Measurements from ENCODE around the gene JPH3.

JPH3 gene

DNA sequence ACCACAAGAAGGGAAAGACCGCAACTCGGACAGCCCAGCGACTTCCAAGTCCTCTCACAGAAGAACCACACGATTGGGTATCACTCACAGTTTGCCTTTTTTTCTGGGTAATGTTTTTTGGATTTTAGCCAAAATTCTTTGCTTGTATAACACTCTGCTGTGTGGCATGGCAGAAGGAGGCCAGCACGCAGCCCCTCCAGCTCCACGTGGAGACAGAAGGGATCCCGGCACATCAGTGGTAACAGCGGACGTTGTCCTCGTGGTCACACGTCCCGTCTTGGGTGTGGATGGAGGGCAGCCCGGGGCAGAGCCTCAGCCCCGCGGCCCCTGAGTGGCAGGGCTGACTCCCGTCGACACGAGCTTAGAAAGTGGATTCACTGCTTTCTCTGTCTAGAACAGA is 94.4 kb downstream of the JPH3 start:
- DNase-seq (ENCODE audit: low read depth in 2 of 2), result no peak

DNA sequence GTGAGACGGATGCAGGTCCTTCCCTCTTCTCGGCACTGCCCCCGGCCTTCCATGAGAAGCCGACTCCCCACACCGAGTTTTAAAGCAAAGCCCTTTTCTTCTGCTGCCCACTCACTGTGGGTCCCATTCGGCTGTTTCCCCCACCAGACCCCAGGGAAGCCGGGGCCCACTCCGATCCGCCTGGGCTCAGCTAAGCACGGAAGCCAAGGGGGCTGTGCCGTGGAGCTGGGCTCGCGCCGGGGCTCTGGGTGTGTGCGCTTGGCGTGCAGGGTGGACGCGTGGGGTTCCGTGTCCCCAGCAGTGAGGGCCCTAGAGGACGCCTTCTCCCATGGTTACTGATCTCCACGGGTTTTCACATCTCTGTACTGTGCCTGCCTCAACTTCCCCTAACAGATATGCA is 94.9 kb downstream of the JPH3 start:
- DNase-seq (ENCODE audit: low read depth in 2 of 2), result no peak

DNA sequence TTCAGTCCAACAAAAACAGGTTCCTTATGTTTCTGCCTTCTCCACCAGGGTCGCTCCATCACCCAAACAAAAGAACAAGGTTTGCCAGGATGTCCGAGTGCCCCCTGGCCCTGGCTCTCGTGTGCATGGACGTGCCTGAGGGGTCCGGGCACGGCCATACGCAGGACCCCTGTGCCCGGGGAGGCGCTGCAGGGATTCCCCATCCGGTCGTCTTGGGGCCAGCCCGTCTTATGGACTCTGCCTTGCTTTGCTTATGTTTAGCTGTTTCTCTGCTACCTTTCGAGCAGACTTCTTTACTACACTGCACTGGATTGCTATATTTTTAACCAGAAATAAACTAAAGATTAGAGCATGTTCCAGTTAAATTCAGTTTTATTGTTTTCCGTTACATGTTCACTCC is 95.5 kb downstream of the JPH3 start:
- DNase-seq (ENCODE audit: low read depth in 2 of 2), result no peak

DNA sequence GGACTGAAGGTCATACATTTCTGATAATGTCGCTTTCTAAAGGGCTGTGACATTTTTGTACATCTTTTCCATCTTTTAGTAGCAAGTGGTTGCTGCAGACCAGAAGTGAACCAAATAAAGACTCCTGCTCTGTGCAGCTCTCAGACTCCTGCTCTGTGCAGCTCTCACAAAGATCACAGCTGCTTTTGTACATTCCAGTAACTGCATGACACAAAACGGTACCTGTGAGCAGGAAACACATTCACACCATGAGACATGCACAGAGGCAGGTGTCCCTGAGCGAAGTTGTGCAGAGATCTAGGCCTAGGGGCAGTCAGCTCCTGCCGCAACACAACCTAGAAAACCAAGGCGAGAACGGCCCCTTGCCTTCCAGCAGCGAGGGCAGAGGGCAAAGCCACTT is 95.9 kb downstream of the JPH3 start:
- DNase-seq (ENCODE audit: low read depth in 2 of 2), result no peak

DNA sequence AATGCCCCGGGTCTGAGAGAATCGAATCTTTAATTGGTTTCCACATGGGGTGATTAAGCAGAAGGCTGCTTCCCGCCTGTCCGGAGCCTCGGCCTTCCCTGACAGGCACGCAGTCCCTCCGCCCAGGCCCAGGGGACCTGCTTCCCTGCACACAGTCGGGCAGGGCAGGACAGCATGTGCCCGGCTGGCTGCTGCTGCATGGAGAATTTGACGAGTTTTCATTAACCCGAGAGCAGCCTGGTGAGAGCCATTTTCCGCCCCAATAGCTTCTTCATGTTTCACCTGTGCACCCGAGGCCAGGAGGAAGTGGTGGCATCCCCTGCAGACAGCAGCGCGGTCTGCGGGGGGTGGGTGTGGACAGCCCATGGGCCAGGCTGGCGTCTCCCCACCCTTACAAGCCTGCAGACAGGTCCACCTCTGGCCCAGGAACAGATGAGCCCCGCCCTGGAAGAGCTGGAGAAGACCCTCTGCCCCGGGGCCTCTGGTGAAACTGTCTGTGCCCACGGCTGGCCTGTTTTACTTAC is 96.4 kb downstream of the JPH3 start:
- DNase-seq (ENCODE audit: low read depth in 2 of 2), result no peak

DNA sequence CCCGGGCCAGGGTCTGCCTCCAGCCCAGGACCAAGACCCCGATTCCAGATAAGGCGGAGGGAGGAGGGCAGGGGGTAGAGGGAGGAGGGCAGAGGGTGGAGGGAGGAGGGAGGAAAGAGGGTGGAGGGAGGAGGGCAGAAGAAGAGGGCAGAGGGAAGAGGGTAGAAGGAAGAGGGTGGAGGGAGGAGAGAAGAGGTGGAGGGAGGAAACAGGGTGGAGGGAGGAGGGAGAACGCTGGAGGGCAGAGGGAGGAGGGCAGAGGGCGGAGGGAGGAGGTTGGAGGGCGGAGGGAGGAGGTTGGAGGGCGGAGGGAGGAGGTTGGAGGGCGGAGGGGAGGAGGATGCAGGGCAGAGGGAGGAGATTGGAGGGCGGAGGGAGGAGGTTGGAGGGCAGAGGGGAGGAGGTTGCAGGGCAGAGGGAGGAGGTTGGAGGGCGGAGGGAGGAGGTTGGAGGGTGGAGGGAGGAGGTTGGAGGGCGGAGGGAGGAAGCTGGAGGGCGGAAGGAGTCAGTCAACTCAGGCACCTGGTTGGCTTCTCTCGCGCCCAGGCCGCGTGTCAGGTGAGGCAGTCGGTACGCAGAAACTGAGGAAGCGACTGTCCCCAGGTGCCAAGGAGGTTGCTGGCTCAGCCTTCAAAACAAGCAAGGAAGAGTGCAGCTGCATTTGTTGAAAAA is 98.2 kb downstream of the JPH3 start:
- DNase-seq (ENCODE audit: low read depth in 2 of 2), result no peak

DNA sequence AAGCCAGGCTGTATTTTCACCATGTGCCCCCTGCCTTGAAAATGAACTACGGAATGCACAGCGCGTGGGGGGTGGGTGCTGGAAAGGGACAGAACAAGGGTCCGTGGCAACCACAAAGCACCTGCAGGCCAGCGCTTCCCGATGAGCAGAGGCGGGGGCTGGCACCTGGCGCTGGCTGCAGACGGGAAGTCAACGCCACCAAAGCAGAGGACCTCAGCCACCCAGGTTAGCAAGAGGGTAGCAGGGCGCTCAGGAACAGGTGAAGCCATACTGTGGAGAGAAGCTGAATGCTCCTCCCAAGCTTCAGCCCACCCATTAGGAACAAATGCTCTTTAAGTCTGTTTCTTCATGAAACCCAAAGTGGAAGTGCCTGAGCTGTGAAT is 98.8 kb downstream of the JPH3 start:
- DNase-seq (ENCODE audit: low read depth in 2 of 2), result no peak

DNA sequence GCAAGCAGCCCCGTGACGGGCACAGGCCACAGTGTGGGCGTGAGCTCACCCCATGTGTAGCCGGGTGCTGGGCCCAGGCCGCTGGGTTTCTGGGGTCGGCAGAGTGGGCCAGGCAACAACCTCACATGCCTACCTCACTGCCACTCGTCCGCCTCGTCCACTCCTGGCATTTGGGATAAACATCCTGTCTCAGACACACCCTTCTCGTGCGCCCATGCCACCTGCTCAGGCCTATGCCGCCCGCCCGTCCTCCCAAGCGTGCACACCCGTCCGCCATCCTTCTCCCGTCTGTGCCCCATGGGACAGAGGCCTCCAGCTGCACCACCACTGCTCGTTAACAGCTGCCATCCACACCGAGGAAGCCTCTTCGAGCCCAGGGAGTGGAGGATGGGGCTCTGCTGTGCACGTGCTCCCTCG is 99.2 kb downstream of the JPH3 start:
- DNase-seq (ENCODE audit: low read depth in 2 of 2), result no peak

DNA sequence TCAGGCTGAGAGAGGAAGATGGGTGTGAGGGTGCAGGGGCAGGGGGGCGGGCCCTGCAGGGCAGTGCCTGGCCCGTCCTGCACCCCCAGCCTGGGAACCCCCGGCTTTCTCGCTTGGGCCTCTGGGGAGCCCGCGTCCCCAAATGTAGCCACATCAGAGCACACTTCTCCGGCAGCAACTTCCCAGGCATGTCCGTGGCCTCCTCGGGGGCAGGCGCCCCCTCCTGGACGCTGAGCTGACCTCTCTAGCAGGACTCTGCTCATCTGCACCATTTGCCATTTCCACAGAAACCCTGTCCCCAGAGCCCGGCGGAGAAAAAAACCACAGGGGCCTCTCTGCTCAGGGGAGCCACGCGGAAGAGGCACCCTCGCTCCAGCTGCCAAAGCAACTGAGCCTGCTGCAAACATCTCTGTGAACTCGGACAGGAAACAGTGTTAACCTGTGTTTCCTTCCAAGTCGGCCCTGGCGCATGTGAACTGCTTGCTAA is 100.1 kb downstream of the JPH3 start:
- peak in 1 of 2 donors; percentile 13 for DNase-seq (ENCODE audit: low read depth in 2 of 2)

DNA sequence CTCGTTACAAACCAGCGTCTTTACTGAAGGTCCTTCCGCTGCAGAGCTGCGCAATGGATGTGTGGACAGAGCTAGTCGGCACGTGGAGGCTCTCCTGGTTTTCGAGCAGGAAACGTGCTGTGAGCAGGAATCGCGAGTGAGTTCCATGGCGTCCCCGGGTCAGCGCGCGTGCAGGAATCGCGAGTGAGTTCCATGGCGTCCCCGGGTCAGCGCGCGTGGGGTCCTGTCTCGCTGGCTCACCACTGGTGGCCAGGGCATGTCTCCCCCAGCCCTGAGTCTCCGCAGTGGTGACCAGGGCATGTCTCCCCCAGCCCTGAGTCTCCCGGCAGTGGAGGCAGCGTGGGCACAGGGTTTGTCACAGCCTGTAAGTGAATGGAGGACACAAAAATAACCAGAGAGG is 100.8 kb downstream of the JPH3 start:
- no peak for DNase-seq (ENCODE audit: low read depth in 2 of 2)

DNA sequence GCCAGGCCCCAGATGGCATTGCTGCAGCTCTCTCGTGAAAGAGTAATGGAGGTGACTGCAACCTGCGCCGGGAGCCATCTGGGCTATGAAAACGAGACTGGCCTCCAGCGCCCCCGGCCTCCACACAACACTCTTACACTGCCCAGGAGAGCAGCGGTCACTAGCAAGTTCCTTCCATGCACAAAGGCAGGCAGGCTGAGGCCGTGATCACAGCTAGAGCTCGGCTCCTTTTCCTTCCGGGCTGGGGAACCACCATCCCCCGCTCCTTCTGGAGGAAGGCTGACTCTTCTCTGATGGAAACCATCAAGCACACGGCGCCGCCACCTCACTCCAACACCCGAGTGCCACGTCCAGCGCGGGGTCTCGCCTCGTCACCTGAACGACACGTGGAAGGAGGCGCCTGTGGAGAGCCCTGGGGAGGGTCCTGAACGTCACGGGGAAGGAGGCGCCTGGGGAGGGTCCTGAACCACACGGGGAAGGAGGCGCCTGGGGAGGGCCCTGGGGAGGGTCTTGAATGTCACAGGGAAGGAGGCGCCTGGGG is 101.6 kb downstream of the JPH3 start:
- no peak for DNase-seq (ENCODE audit: low read depth in 2 of 2)

DNA sequence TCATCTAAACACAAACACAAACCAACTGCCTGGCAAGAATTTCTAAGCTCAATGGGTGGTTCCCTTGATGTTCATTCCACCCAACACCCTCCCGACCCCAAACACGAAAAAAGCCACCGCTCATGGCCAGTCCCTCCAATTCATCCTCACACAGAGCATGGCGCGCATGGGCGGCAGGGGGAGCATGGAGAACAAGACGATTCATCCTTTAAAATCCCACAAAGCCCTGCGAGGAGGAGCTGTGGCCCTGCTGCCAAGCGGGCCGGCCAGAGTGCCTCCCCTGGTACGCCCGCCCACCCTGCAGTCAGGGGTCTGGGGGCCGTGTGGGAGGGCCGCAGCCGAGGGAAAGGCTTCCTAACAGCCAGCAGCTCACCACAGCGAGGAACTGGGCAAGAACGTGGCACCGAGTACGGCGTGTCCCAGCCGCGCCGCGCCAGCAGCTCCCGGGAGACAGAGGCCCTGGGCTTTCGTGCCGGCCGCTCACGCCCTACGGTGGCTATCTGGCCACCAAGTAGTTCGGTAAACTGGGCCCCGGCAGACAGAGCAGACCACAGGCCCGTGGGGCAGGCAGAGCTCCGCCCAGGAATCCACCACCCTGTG is 102.5 kb downstream of the JPH3 start:
- DNase-seq (ENCODE audit: low read depth in 2 of 2), result no peak

DNA sequence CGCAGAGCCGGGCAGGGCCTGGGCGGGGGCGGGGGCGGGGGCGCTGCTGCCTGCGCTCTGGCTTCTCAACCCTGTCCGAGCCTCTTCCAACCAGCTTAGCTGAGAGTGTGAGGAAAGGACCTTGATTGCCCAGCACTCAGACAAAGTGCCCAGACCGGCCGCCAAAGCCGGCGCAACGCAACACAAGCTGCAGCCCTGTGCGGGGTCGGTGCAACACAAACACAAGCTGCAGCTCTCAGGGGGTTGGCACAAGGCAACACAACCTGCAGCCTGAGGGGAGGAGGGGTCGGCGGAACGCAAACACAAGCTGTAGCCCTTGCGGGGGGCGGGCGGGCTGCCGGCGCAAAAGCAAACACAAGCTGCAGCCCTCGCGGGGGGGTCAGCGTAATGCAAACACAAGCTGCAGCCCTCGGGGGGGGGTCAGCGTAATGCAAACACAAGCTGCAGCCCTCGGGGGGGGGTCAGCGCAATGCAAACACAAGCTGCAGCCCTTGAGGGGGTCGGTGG is 103.5 kb downstream of the JPH3 start:
- no peak for DNase-seq (ENCODE audit: low read depth in 2 of 2)

DNA sequence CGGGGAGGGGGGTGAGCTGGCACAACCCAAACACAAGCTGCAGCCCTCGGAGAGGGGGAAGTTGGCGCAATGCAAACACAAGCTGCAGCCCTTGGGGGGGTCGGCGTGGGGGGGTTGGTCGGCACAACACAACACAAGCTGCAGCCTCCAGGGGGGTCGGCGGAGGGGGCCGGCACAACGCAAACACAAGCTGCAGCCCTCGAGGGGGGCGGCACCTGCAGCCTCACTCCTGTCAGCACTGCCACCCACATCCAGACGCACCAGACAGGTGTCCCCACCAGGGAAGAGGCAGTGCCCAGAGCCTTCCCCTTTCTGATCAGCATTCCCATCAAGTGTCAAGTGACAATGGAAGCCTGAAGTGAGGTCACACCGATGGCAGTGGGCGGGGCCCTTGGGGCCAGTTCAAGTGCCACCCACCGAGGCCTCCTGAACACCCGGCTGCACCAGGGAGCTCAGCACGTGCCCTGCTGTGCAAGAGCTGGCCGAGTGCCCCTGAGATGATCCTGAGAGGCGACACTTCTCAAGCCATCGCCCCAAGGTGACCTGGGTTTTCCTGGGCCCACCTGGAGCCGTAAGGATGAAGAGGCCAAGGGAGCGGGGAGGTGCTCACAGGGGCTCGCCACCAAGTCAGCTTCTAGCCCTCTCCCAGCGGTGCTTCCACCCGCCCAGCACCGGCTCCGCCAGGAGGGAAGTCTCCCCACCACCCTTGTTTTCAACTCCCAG is 104.1 kb downstream of the JPH3 start:
- no peak for DNase-seq (ENCODE audit: low read depth in 2 of 2)

DNA sequence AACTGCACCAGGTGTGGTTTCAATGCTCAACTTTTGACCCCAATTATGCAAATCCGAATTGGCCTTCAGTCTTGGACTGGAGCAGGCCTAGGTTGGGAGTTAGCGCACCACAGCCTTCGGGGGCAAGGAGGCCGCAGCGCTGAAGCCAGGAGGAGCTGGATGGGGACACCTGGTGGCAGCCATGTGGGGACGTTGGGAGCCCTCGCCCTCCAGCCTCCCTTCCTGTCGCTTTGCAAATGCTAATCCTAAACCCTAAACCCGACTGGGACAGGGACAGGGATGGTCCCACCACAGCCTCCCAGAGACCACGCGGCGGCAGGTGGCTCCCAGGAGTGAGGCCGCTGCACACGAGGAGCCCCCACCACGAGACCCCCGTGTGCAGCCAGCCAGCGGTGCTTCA is 104.8 kb downstream of the JPH3 start:
- no peak for DNase-seq (ENCODE audit: low read depth in 2 of 2)

DNA sequence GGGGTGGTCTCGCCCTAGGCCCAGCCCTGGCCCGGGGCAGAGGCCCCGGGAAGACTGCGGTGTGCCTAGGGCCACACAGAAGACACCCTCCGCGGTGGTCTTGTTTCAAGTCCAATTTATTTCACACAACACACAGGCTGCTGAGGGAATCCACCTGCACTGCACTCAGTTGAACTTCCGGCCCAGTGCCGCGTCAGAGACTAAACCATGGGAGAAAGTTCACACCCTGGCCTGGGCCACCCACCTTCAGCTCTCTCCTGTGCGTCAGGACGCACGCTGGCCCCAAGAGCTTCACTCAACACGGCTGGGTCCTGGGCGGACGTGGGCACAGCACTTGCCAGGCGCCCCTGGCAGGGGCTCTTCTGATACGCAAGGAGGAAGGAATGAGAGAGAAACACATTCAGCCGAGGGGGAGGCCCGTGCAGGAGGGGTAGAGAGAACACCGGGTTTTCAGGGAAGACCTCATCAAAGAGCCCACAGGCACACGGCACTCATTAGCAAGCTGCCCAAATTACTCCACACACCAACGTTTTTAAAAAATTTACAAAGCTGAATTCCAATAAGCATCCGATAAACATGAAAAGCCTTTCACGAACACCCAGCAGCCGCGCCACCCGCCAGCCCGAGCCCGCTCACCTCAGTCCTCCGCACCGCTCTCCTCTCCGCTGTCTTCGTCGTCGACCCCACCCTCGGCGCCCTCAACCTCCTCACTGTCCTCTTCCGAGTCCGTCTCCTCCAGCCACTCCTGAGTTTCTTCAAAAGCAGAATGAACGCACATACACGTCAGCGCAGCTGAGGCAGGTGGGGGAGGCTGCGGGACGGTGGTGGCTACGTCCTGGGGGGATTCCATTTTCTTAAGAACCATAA is 105.6 kb downstream of the JPH3 start:
- DNase-seq (ENCODE audit: low read depth in 2 of 2), result no peak

DNA sequence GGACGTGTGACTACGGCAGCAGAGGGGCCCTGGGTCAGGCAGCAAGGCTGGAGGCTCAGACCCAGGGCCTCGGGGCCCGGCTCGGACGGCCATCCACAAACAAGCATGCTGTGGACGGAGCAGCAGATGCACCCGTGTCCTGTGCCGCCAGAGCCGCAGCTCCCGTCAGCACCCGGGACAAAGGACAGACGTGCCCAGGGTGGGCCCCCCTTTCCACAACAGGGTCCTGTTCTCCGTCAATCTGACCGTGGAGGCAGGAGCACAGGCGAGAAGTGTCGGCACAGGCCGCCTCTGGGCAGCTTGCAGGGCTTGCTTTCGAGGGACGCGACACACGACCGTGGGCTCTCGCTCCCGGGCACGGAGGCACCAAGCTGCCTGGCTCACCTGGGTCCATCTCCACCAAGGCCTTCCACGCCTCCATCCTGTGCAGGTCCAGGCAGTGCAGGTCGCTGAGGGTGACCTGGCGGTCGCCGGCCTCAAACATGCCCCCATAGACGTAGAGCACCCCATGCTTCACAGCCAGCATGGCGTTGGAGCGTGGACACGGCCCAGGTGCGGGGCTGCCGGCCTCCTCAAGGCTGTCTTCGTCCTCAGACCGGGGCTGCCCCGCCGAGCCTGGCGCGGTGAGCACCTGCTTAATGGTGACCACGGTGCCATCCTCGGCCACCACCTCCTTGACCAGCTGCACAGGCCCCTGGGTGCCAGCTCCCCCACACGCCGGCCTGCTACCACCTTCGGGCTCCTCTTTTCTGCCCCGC is 106.8 kb downstream of the JPH3 start:
- DNase-seq (ENCODE audit: low read depth in 2 of 2), result no peak

DNA sequence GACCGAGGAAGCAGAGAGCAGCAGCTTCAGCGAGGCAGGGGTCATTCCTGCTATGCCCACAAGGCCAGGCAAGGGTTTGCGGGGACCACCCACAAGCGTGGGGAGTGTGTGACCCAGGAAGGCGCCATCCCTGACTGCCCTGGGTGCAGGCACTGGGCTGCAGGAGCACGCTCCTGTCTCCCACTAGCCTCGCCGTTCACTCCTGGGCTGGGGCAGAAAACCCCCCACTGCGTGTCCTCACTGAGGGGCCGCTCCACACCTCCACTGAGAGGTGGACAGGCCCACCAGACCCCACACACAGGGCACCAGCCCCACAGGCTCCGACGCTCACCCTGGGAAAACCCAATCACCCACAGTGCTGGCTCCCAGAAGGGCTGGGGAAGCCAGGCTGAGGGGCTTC is 107.4 kb downstream of the JPH3 start:
- DNase-seq (ENCODE audit: low read depth in 2 of 2), result no peak

DNA sequence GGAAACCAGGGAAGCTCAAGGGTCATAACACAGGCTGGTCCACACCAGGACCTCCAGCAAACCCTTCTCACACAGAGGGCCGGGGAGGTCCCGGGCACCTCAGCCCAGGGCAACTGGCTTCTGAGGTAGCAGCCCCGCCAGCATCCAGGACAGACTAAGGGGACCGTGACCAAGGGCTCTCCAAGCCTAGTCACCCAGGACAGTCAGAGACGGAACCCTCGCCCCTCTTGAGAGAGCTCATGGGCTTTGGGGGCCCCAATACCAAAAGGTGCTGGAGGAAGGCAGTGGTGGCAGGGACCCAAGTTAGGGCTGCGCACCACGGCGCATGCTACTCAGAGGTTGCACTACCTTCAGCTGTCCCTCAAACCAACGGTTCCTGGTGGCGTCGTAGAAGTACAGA is 108.6 kb downstream of the JPH3 start:
- no peak for DNase-seq (ENCODE audit: low read depth in 2 of 2)

DNA sequence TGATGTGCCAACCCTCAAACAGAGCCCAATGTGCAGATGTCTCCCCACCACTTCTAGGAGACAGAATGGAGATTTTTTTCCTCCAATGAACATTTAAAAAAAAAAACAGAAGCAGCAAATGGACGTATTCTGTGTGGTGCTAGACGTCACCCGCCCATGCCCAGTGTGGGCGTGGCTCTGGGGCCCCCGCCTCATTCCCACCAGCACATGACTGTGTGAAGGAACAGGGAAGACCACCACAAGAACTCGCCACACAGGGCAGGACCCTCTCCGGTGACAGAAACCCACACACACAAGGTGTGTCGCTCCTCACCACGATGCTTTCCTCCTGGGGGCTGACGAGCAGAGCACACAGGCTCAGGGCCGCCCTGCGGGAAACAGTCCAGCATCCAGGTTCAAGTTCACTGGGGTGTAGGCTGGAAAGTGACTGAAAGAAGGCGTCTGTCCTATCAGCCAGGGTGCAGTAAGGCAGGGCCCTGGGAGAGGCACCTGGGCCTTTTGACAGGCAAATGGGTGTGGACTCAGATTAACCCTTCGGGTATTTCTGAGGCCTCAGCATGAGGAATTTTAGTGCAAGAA is 110.0 kb downstream of the JPH3 start:
- DNase-seq (ENCODE audit: low read depth in 2 of 2), result no peak
